PC-9 (cell line): ENCODE results near the gene ABHD1. TPM values are rescaled to one million over a fixed set of nuclear protein-coding genes. Genes with fewer than 3 reads are reported as not detected.

Experiments
- BruUV-seq: library from RNA; stranded (reverse); fragments of 400-500 nt; replicated peaks from 2 replicates; lab custom pipeline; 2021; lab: Mats Ljungman, UMichigan
- CTCF ChIA-PET: fragments of 300-600 bp; sonication (Branson Sonifier 250); formaldehyde crosslinking; loops from one replicate; lab custom pipeline; 2022; ENCODE audit warnings: antibody characterized with exemption; lab: Charles Lee
- POLR2A ChIA-PET: fragments of 300-600 bp; sonication (Branson Sonifier 250); formaldehyde crosslinking; loops from one replicate; lab custom pipeline; 2022; ENCODE audit warnings: antibody characterized with exemption; ENCODE audit not compliant: unreplicated experiment; lab: Charles Lee
- DNase-seq, 2 experiments: peaks; one replicate each; pipeline versions ENCODE4 v3.0.0 to v3.0.0-alpha.2; 2015 to 2022; ENCODE audit warnings: mixed read lengths in 1 of 2
- H2AFZ ChIP-seq: fragments of 200-600 bp; sonication (generic); 2 replicates; pipeline ENCODE4 v1.8.1; 2017; ENCODE audit warnings: antibody characterized with exemption
- H3F3A ChIP-seq: fragments of 200-600 bp; sonication (generic); 2 replicates; pipeline ENCODE4 v1.8.1; 2017; ENCODE audit warnings: antibody characterized with exemption, mild to moderate bottlenecking, low read depth; ENCODE audit not compliant: insufficient read depth
- H3K27ac ChIP-seq: fragments of 200-600 bp; sonication (generic); 2 replicates; pipeline ENCODE4 v1.6.1; 2016; ENCODE audit warnings: mixed run types
- H3K27me3 ChIP-seq: fragments of 200-600 bp; sonication (generic); 2 replicates; pipeline ENCODE4 v1.6.1; 2016; ENCODE audit warnings: low read depth, mixed run types; ENCODE audit not compliant: insufficient read depth
- H3K36me3 ChIP-seq: fragments of 200-600 bp; sonication (generic); 2 replicates; pipeline ENCODE4 v1.6.1; 2016; ENCODE audit warnings: low read depth, mixed run types
- H3K4me1 ChIP-seq: fragments of 200-600 bp; sonication (generic); replicated peaks from 2 replicates; pipeline ENCODE4 v1.6.1; 2016; ENCODE audit warnings: mixed run types; ENCODE audit not compliant: insufficient read depth
- H3K4me2 ChIP-seq: fragments of 200-600 bp; sonication (generic); 2 replicates; pipeline ENCODE4 v1.6.1; 2017; ENCODE audit warnings: mixed run types
- H3K4me3 ChIP-seq: fragments of 200-600 bp; sonication (generic); 2 replicates; pipeline ENCODE4 v1.6.1; 2016; ENCODE audit warnings: mixed run types
- H3K79me2 ChIP-seq: fragments of 200-600 bp; sonication (generic); 2 replicates; pipeline ENCODE4 v1.6.1; 2017; ENCODE audit warnings: low read depth, mixed run types
- H3K9me2 ChIP-seq: fragments of 200-600 bp; sonication (generic); 2 replicates; pipeline ENCODE4 v1.8.1; 2017; ENCODE audit warnings: mild to moderate bottlenecking; ENCODE audit not compliant: insufficient read depth
- H3K9me3 ChIP-seq: fragments of 200-600 bp; sonication (generic); 2 replicates; pipeline ENCODE4 v1.8.1; 2016; ENCODE audit warnings: low read depth; ENCODE audit not compliant: insufficient read depth
- H4K20me1 ChIP-seq: fragments of 200-600 bp; sonication (generic); 2 replicates; pipeline ENCODE4 v1.8.1; 2017; ENCODE audit not compliant: insufficient read depth
- EZH2 ChIP-seq: fragments of 200-600 bp; sonication (generic); IDR thresholded peaks from 2 replicates; pipeline ENCODE4 v1.8.0; 2017; ENCODE audit warnings: antibody characterized with exemption, low read depth
- intact Hi-C: fragments of 100-400 bp; cut with micrococcal nuclease; formaldehyde crosslinking; loops from one replicate; pipeline ENCODE4 v1.10.0; 2022; ENCODE audit not compliant: unreplicated experiment
- total RNA-seq: library from RNA; stranded (reverse); gene quantifications from 2 replicates; pipeline ENCODE4 v1.2.3, GENCODE V29; 2021
- TF ChIP-seq, protein P1 (sequence below): fragments of 200-600 bp; sonication (generic); conservative IDR thresholded peaks from 2 replicates; pipeline ENCODE4 v1.6.1; 2017; ENCODE audit warnings: mixed run types, antibody characterized with exemption, mild to moderate bottlenecking, moderate library complexity

Gene ABHD1
- total RNA-seq, 1 experiment from 2014 or later = not detected

DNA sequence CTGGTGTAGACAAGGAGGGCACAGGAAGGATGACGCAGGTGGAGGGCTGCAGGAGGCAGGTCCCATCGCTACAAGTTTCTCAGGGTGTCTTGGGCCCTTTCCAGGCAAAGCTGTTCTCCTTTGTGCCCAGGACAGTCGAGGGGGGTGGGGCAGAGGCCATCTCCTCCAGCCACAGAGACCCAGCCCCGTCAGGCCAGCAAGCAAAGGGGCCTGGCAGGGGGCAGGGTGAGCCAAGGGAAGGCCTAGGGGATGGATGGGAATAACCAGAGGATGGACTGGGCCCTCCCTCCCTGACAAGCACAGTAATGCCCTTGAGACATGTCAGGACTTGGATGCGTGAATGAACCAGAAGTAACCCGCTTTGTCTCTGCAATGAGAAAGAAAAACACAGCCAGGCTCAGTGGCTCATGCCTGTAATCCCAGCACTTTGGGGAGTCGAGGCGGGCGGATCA is 31.5 kb downstream of the ABHD1 start:
- BruUV-seq = no TSS peak
- Histone ChIP-seq H3K9me2 (no peaks in the 10 kb centered on the region), H3K4me3 (no peak overlapping the region), H3K9me3 (no peaks in the 10 kb centered on the region), H3K4me1 (no peaks in the 10 kb centered on the region), H4K20me1 (no peaks in the 10 kb centered on the region), H3K79me2 (no peaks in the 10 kb centered on the region), H3K36me3 (no peaks in the 10 kb centered on the region), H3K27ac (no peak overlapping the region), H3K4me2 (no peak overlapping the region), H2AFZ (no peak overlapping the region), H3K27me3 (no peaks in the 10 kb centered on the region), H3F3A (peaks cover 4% of the 10 kb centered on the region; the same call in 1 of the 2 replicates)
- intact Hi-C loops = no loop called here
- POLR2A ChIA-PET = interaction anchor here (0.6 kb wide), 1 partner anchor 57 kb away, joined by 4 read pairs; the partner anchor contains the start of genes ATRAID and SLC5A6
- CTCF ChIA-PET = no interaction called here
- no peak for DNase-seq
- TF ChIP-seq, protein P1, sequence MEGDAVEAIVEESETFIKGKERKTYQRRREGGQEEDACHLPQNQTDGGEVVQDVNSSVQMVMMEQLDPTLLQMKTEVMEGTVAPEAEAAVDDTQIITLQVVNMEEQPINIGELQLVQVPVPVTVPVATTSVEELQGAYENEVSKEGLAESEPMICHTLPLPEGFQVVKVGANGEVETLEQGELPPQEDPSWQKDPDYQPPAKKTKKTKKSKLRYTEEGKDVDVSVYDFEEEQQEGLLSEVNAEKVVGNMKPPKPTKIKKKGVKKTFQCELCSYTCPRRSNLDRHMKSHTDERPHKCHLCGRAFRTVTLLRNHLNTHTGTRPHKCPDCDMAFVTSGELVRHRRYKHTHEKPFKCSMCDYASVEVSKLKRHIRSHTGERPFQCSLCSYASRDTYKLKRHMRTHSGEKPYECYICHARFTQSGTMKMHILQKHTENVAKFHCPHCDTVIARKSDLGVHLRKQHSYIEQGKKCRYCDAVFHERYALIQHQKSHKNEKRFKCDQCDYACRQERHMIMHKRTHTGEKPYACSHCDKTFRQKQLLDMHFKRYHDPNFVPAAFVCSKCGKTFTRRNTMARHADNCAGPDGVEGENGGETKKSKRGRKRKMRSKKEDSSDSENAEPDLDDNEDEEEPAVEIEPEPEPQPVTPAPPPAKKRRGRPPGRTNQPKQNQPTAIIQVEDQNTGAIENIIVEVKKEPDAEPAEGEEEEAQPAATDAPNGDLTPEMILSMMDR = no peak
- TF ChIP-seq EZH2 = no peak

DNA sequence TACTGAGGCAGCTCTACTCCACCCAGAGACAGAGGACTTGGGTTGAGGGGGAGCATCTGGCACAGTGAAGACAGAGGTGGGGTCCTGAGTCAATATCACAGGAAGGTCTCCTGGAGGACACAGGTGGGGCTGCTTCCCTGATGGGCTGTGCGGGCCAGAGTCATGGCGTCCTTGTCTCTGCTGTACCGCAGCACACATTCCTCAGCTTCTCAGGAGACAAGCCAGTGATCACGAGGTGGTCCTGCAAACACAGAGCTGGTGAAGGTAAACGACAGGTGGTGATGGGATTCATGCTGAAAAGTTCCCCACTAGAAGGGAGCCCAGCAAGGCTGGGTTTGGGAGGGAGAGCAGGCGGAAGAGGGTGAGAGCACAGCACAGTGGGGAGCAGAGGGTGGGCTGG is 34.9 kb downstream of the ABHD1 start:
- Histone ChIP-seq H3K9me3 (no peaks in the 10 kb centered on the region), H3K27ac (no peak overlapping the region), H4K20me1 (no peaks in the 10 kb centered on the region), H3K4me1 (0 out of 2 replicates have a peak, but pooled peaks cover 5% of the 10 kb centered on the region), H3F3A (0 out of 2 replicates have a peak, but pooled peaks cover 5% of the 10 kb centered on the region), H3K9me2 (no peaks in the 10 kb centered on the region), H3K79me2 (no peaks in the 10 kb centered on the region), H3K4me2 (no peak overlapping the region), H3K4me3 (no peak overlapping the region), H3K36me3 (no peaks in the 10 kb centered on the region), H3K27me3 (no peaks in the 10 kb centered on the region), H2AFZ (no peak overlapping the region)
- BruUV-seq = no TSS peak
- TF ChIP-seq, protein P1 = no peak
- no peak for TF ChIP-seq EZH2
- POLR2A ChIA-PET = no interaction called here
- CTCF ChIA-PET = no interaction called here
- no peak for DNase-seq
- intact Hi-C loops = no loop called here

DNA sequence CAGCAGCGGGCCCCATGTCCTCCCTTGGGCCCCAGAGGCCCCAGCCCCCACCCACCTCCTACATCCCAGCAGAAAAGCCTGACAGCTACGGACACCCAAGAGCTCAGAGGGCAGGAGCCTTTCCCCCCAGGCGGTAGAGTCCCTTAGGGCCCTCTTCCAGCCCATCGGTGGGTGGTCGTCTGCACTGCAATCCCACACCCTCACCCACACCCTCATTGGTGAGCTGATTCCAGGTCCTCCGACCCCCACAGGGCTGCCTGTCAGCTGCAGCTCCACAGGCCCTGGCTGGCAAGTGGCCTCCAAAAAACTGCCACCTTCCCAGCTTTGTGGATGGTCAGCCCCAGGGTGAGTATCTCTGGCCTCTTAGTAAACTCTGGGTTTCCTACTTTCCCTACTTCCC is 35.7 kb downstream of the ABHD1 start:
- DNase-seq = no peak
- no peaks in the 10 kb centered on the region for H3K9me2 ChIP-seq
- H3K4me1 ChIP-seq = 0 out of 2 replicates have a peak, but pooled peaks cover 5% of the 10 kb centered on the region
- TF ChIP-seq, protein P1 = no peak
- TF ChIP-seq EZH2 = no peak
- no peaks in the 10 kb centered on the region for H3K36me3 ChIP-seq
- H3K27me3 ChIP-seq = no peaks in the 10 kb centered on the region
- 0 out of 2 replicates have a peak, but pooled peaks cover 5% of the 10 kb centered on the region for H3F3A ChIP-seq
- intact Hi-C loops = no loop called here
- no peaks in the 10 kb centered on the region for H3K9me3 ChIP-seq
- H3K4me3 ChIP-seq = no peak overlapping the region
- ChIA-PET POLR2A (no interaction called here), CTCF (no interaction called here)
- H3K4me2 ChIP-seq = no peak overlapping the region
- H4K20me1 ChIP-seq = no peaks in the 10 kb centered on the region
- H3K27ac ChIP-seq = no peak overlapping the region
- H2AFZ ChIP-seq = no peak overlapping the region
- BruUV-seq = no TSS peak
- H3K79me2 ChIP-seq = no peaks in the 10 kb centered on the region
